GM12864 (cell line): ENCODE results near the gene WNT8A.
A peak's percentile ranks its signal among the peaks of the same experiment; 100 is the strongest.

ENCODE experiments used
- DNase-seq: peaks from one replicate; pipeline ENCODE4 v3.0.0-alpha.2; 2011; ENCODE audit warnings: low read depth
- H3K4me3 ChIP-seq: 2 replicates; pipeline ENCODE4 v1.5.1; 2011; ENCODE audit warnings: mild to moderate bottlenecking, low read depth, low read length, control low read depth
- TF ChIP-seq, protein P1 (sequence below): IDR thresholded peaks from 2 replicates; pipeline ENCODE4 v1.5.1; 2011; ENCODE audit warnings: low read depth, mild to moderate bottlenecking, moderate library complexity, low read length, control low read depth, inconsistent platforms; ENCODE audit errors: missing control alignments

WNT8A gene

DNA sequence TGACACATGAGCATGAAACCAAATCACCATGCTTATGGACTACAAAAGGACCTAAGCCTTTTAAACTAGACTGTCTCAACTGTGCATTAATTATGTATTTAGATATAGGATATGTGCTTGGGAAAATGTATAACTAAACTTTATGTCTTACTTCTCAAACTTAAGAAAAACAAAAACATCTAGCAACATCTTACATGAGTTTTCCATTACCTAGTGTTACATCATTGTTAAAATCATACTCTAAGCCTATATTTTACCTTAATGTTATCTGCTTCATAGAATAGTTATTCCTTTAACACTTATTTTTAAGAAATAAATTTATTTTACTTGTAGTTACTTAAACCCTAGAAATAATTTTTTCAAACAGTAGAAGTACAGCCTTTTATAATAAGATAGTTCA, 31.4 kb downstream of the WNT8A start:
- TF ChIP-seq, protein P1, sequence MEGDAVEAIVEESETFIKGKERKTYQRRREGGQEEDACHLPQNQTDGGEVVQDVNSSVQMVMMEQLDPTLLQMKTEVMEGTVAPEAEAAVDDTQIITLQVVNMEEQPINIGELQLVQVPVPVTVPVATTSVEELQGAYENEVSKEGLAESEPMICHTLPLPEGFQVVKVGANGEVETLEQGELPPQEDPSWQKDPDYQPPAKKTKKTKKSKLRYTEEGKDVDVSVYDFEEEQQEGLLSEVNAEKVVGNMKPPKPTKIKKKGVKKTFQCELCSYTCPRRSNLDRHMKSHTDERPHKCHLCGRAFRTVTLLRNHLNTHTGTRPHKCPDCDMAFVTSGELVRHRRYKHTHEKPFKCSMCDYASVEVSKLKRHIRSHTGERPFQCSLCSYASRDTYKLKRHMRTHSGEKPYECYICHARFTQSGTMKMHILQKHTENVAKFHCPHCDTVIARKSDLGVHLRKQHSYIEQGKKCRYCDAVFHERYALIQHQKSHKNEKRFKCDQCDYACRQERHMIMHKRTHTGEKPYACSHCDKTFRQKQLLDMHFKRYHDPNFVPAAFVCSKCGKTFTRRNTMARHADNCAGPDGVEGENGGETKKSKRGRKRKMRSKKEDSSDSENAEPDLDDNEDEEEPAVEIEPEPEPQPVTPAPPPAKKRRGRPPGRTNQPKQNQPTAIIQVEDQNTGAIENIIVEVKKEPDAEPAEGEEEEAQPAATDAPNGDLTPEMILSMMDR, result no peak
- no peak overlapping the region for H3K4me3 ChIP-seq
- DNase-seq, result no peak

DNA sequence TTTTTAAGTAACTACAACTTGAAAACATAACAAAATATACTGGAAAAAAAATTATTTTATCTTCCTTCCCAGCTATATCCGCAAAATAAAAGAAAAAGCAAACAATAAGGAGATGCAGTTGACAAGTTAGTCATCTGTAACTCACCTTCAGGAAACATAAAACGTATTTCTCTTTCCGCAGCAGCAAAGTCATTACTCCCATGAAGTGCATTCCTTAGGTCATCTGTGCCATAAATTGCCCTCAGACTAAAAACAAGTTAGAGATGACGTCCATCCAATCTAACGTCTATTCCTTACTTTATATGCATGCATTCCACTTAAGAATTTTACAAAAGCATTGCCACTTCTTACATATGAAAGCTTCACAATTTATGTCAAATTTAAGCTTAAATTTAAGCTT, 44.5 kb downstream of the WNT8A start:
- DNase-seq, result no peak
- no peak overlapping the region for H3K4me3 ChIP-seq
- TF ChIP-seq, protein P1, result no peak

DNA sequence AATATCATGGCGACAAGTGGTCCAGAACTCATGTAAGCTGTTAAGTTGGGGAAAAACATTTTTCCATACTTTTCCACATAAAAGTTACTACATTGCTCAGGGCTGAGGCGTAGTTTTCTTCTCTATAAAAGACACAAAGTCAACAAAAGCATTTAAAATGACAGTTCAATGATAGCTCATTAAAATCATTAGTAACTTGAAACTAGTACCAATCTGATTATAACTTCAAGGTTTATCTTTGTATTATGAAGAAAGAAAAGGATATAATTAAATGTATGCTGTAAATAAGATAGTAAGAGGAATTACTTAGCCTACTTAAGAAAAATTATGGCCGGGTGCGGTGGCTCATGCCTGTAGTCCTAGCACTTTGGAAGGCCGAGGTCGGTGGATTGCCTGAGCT, 45.5 kb downstream of the WNT8A start:
- DNase-seq, result no peak
- TF ChIP-seq, protein P1, result no peak
- no peak overlapping the region for H3K4me3 ChIP-seq

DNA sequence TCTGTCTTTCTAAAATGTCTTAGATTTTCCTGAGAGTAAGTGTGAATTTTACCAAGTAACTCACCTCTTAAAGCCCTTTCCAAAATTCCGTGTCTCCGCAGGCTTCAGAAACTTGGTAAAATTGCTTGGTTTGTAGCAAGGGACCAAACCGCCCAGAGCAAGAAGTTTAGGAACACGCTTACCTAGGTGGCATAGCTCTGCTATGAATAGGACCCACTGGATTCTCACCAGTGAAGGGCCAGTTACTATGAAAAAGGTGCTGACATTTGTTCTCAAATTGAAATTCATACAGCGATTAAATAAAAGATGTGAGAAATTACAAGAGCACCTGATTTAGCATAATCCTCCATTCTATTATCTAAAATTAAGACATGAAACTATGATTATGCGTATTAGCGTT, 48.7 kb downstream of the WNT8A start:
- DNase-seq, result no peak
- TF ChIP-seq, protein P1, result no peak
- H3K4me3 ChIP-seq, result peak overlapping the region; percentile 42; the same call in 1 of the 2 replicates

DNA sequence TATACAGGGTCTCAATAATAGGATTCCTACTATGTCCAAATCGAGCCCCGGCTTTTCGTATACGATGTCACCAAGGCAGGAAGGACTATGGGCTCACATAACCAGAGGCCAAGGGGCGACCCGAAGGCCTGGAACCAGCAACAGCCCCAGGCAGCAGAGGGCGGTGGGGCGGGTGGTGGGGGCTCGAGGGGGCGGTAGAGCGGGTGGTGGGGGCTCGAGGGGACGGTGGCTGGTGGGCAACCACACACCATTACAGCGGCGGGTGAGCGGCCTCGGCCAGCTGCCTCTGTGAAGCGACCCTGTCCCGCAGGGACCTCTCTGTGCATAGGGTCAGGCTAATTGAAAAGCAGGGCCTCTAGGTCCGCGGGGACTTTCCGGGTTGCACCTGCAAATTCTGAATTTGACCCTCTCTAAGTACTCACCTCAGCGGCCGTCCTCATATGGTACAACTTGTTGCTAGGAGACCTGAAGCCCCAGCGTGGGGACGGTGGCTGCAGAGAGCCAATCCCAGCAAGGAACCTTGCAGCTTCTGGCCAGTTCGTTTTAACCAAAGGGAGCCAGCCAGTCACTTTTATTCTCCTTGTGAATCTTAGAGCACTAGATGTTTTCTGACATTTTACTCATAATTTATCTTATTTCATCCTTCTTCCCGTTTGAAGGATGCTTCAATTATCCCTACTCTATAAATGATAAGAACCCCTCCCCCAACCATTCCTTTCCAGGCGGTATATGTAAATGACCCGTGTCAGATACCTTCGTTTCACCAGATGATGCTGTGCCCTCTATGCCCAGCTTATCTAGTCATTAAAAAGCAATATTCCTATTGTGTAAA, 55.3 kb downstream of the WNT8A start, which contains the start of gene NME5:
TSS of gene NME5 (minus strand) at position 480 of the 832 bp plus-strand sequence. CDS start 648 bp downstream, outside the sequence.
- peak within 1 kb of the TSS; percentile 41 for H3K4me3 ChIP-seq
- TF ChIP-seq, protein P1, result no peak
- DNase-seq, result no peak

DNA sequence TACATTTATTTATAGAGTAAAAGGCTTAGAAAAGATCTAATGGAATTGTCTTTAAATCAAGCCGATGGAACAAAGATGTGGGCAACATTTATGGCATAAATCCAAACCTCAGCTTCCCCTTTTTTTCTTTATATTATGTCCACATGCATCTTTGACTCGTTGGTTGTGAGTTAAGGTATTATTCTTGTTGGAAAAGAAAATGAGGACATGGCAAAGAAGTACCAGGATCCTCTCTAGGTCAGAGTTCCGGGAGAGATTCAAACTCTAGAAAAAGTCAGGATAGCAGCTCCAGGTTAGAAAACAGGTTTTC, 55.9 kb downstream of the WNT8A start:
- H3K4me3 ChIP-seq, result no peak overlapping the region
- DNase-seq, result no peak
- TF ChIP-seq, protein P1, result no peak

DNA sequence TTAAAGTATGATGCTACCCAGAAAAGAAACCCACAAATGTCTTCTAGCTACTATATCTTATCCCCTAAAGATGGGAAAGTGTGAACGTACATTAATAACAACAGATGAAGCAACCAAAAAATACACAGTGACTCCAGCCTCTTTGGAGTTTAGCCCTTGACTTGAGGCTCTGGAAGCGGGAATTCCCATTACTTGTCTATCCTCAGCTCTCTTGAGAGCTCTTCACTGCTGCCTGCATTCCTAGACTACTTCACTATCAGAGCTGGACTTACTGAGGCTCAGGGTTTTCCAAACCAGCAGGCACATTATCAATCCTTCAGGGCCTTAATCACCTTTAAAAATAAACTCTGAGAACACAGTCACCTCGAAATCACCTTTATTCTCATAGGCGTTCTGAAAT, 56.4 kb downstream of the WNT8A start:
- TF ChIP-seq, protein P1, result no peak
- no peak for DNase-seq
- no peak overlapping the region for H3K4me3 ChIP-seq
